HG03342 (cell line): ENCODE data around the gene RBP3.
A peak's percentile ranks its signal among the peaks of the same experiment; 100 is the strongest.
"Not testable (repeated sequence)": the region's sequence is repeated elsewhere in the genome, so short reads cannot be mapped to it uniquely, and the experiment has no call there.

Experiments
- ATAC-seq: cut with Tn5 transposase; IDR thresholded peaks from one replicate; pipeline ENCODE4 v1.9.1; 2021; ENCODE audit warnings: mild to moderate bottlenecking, moderate library complexity; ENCODE audit not compliant: unreplicated experiment

The RBP3 gene

DNA sequence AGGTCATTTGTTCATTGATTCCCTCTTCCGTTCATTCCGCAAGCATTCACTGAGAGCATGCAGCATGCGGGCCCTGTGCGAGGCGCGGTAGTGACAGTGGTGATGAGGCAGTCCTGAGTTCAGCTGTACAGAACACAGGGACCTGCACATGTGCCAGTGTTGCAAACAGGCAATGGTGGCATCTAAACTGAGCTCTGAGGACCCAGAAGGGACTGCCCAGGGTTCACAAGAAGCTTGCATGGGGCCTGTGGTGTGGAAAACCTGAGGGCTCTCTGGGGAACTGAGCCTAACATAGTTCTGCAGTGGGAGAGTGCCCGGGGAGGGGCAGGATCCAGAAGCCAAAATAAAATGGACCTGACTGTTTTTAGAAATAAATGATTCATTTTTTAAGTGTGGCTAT is 22.7 kb downstream of the RBP3 start:
- ATAC-seq: no peak

DNA sequence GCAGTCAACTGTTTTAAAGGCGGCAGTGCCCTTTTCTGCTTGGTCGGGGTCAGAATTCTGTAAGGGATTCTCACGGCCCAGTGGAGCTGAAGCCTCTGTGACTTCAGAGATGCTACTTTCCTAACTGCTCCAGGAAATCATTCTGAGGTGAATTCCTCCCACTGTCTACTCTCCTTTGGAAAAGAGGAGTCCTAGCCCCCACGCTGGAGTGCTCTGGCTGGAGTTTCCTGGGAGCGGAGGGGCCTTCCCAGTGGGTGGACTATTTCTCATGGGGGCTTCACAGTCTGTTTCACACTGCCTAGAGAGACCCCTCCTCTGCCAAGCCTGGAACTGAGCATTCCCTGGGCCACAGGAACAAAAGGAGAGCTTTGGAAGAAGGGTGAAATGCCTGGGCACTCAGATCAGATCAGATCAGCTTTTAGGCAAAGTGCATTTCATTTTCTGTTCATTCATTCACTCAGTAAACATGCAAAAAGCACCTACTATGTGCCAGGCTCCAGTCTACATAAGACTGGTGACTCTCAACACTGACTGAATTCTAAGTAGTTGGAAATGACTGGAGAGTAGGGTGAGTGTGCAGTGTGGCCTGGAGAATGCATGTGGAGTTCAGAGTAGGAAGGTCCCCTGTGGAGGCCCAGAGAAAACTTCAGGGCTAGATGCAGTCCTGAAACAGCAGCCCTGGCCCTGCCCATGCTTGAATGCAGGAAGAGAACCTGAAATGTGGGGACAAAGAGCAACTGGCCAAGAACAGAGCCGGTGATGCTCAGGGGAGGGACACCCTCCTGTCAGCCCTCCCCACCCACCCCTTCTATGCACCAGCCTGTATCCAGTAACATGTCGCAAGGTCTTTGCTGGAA is 23.7 kb downstream of the RBP3 start:
- ATAC-seq: no peak

DNA sequence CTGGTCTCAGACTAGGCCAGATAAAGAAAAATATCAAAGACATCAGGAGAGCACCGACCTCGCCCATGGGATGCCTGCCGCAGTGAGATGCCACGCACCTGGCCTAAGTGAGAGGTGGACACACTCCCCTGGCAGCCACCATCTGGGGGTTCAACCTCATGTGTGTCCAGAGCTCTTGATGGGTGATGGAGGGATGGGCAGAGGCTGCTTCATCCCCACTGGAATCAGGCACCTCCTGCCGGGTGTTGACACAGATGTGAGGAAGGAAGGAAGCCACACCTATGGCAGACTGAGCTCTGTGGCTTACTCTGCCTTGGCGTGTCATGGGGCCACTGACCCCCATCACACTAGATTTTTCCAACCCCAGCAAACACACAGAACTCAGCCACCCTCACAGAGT is 24.6 kb downstream of the RBP3 start:
- no peak for ATAC-seq

DNA sequence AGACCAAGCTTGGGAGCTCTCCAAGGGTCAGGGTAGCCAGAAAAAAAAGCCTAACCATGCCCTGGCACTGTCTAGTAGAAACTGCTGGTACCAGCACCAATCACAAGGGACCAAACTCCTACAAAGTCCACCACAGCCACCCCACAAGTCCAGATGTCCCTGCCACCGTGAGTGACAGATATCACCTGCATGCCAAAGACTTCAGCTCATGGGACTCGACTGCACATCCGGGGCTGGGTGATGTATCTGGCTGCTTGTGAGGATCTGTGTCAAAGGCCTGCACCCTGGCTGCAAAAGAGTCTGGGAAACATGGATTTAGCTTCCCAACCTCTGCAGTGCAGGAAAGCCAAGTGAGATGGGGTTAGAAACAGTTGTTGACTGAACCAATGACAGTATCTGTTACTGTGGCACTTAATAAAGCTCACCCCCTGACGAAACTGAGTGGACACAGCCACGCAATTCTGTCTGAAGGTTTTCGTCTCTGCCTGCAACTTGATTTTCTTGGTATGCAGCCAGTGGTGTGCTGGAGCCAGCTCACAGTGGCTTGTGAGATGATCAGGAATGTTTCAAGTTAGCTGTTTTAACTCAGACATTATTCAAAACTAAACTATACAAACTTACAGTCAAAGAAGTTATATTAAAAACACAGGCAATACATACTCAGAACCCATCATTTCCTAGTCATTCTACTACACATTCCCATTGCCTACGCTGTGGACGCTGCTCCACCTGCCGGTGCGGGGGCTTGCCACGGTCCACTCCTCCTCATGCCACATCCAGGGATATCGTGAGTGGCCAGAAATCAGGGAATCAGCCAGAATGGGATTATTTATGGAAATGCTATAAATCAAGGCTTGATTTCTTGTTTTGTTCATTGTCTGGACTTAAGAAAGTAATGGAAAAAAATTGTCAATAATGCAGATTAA is 26.7 kb downstream of the RBP3 start:
- no peak for ATAC-seq

DNA sequence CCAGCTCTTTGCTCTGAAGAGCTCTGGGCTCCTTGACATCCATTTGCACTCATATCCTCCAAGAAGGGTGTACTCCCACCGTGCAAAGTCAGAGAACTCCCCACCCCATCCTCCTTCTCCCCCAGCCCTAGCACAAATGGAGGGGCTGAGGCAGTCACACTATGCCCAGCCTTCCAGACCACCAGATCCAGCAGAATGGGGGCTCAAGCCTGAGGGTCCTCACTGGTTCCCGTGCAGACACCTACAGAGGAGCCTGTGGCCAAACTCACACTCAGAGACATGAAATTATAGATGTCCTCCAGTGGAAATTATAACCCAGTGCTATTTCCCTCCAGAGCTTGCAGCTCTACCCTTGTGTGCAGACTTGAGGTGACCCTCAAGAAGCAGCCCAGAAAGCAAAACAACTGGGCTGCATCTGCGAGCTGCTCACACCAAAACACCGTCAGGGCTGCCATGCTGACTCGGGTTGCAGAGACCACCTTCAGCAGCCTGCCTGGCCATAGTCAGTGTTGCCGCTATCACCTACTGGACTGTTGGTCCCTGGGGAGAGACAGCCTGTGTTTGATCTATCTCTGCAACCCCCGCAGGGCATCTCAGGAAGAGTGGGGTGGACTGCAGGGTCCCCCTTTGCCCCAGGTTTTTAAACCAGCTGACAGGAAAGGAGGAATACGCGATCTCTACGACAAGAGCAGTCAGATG is 28.5 kb downstream of the RBP3 start:
- no peak for ATAC-seq

DNA sequence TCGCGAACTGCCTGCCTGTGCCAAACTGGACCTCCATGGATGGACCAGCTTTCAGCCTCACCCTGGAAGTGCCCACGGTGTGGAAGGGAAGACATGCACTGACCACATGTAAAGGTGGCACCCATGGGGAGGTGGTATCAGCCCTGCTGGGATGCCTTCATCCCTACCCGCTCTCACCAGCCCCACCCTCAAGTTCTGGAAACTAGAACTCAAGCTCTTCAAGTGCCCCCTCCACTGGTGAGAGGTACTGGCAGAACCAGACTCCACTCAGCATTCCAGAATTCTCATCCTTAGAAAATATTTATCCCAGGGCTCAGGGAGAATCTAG is 30.0 kb downstream of the RBP3 start:
- ATAC-seq: no peak

GRCh38 chr10:47378606-47379444 is 30.7 kb downstream of the RBP3 start:
- no peak for ATAC-seq

- no peak for ATAC-seq
Measured at GRCh38 chr10:47379445-47379785, 31.3 kb downstream of the RBP3 start.

- ATAC-seq: no peak
Measured at GRCh38 chr10:47379901-47380300, 31.7 kb downstream of the RBP3 start.

- no peak for ATAC-seq
Measured at GRCh38 chr10:47380341-47381102, 32.4 kb downstream of the RBP3 start.

DNA sequence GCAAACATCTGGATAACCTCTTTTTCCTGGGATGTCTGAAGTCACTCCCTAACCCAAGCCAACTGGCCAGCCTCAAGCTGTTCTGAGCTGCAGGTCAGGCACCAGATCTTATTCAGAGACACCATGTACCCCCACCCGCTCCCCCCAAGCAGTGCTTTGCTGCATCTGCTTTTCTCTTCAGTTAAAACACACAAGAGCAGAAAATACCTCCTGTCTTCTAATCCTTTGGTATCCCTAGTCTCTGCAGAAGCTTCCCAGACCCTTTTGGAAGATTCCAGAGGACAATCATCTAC is 32.9 kb downstream of the RBP3 start:
- ATAC-seq: no peak

GRCh38 chr10:47381427-47382379 is 33.5 kb downstream of the RBP3 start:
- no peak for ATAC-seq

DNA sequence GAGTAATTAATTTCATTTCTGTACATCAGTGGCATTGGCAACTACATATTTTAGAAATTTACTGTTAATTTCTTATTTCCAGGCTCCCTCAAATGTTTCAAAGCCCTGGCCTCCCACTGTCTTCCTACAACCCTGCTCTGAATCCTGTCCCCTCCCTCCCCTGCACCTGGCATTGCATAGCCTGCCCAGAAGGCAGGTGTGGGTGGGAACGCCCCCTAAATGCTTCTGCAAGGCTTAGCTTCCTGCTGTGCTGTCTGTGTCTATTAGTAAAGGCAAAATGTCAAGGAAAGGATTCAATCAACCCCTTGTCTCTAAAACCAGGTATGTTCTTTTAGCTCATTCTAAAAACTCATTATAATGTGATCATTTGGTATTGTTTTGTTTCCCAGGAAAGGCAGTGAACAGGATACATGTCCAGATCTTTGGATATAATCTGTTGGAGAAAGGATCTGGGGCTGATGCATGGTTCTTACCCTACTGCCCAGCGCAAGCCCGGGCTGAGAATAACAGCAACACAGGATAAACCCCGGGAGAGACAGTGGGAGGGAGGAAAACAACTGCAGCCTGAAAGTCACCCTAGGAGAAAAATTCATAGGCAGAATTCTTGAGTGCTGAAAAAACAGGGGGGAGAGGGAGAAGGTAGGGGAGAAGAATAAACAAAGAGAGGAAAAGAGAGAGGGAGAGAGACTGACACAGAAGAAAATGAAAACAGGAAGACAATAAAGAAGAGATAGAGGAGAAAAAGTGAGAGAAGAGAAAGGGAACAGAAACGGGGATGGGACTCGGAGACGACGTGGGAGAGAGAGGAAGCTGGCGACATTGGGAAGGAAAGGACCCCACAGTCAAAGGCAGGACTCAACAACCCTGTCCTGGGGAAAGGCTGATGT is 35.3 kb downstream of the RBP3 start:
- ATAC-seq: no peak

GRCh38 chr10:47384148-47384921 is 36.2 kb downstream of the RBP3 start, which contains the start of gene ZNF488:
TSS of gene ZNF488 (minus strand) at chr10:47384293. CDS start at chr10:47368829, 15,464 bp downstream.
- peak; percentile 93 for ATAC-seq

DNA sequence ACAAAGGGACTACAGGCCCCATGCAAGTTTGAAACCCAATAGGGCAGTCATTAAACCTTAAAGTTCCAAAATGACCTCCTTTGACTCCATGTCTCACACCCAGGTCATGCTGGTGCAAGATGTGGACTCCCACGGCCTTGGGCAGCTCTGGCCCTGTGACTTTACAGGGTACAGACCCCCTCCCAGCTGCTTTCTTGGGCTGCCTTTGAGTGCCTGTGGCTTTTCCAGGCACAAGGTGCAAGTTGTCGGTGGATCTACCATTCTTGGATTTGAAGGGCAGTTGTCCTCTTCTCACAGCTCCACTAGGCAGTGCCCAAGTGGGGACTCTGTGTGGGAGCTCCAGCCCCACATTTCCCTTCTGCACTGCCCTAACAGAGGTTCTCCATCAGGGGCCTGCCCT is 37.9 kb downstream of the RBP3 start:
- ATAC-seq: not testable (repeated sequence)

DNA sequence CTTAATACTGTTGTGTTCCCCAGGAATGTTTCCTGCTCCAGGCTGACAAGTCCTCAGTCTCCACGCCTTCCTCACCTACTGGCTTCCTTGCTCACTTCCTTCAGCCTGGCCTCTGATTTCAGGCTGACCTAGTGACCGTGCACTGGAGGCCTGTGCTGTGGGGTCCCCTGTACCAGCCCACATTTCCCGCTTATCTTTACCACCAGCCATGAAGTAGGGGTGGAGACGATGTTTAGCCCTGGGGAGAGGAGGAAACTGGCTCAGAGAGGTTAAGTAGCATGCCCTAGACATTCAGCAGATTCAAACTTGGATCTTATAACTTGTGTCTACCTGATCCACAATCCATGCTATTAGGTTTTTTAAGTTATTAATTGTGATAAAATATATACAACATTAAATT is 40.7 kb downstream of the RBP3 start:
- no peak for ATAC-seq

DNA sequence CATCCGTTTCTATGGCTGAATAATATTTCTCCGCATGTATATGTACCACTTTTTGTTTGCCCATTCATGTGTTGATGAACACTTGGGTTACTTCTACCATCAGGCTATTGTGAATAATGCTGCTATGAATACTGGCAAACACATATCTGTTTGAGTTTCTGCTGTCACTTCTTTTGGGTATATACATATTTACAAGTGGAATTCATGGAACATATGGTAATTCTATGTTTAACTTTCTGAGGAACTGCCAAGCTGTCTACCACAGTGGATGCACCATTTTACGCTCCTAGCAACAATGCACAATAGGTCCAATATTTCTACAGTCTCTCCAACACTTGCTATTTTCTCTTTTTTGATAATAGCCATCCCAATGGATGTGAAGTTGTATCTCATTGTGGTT is 41.5 kb downstream of the RBP3 start:
- no peak for ATAC-seq
